WERI-Rb-1 (cell line): ENCODE measurements around the gene RNF166.

Experiments
- DNase-seq: peaks from one replicate; pipeline ENCODE4 v3.0.0-alpha.2; 2020
- H3K27ac ChIP-seq: fragments of 250-450 bp; sonication (Bioruptor Pico); 2 replicates; pipeline ENCODE4 v1.5.1; 2020; ENCODE audit warnings: mild to moderate bottlenecking, moderate library complexity
- H3K27me3 ChIP-seq: fragments of 250-450 bp; sonication (Bioruptor Pico); 2 replicates; pipeline ENCODE4 v1.5.1; 2021; ENCODE audit warnings: mild to moderate bottlenecking, low read depth, moderate library complexity; ENCODE audit not compliant: insufficient read depth, severe bottlenecking
- H3K36me3 ChIP-seq: fragments of 250-450 bp; sonication (Bioruptor Pico); 2 replicates; pipeline ENCODE4 v1.5.1; 2020; ENCODE audit warnings: mild to moderate bottlenecking, moderate library complexity
- H3K4me3 ChIP-seq: 2 replicates; pipeline ENCODE4 v1.5.1; 2011; ENCODE audit warnings: low read depth, mild to moderate bottlenecking, control low read depth, low read length
- H3K9me3 ChIP-seq: fragments of 250-450 bp; sonication (Bioruptor Pico); 2 replicates; pipeline ENCODE4 v1.5.1; 2021; ENCODE audit warnings: mild to moderate bottlenecking, moderate library complexity; ENCODE audit not compliant: severe bottlenecking
- TF ChIP-seq, protein P1 (sequence below): IDR thresholded peaks from 2 replicates; pipeline ENCODE4 v1.5.1; 2011; ENCODE audit warnings: low read depth, mild to moderate bottlenecking, control low read depth, inconsistent platforms, low read length

Gene RNF166

DNA sequence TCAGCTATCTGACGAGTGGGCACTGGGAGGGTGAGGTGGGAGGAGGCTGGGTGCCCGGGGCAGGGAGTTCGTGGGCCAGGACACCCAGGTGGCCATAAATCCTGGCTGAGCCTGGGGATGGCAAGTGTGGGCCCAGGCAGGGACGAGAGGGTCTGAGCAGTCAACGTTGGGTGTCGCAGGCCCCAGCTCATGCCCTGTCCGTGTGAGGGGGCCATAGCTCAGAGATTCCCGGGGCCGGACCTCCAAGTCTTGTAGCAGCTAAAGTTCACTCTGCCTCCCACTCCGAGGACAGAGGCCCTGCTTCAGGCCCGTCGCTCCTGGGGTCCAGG, 34.5 kb upstream of the RNF166 start:
- no peak overlapping the region for H3K4me3 ChIP-seq
- H3K27ac ChIP-seq: no peak overlapping the region
- H3K27me3 ChIP-seq: no peaks in the 10 kb centered on the region
- TF ChIP-seq, protein P1, sequence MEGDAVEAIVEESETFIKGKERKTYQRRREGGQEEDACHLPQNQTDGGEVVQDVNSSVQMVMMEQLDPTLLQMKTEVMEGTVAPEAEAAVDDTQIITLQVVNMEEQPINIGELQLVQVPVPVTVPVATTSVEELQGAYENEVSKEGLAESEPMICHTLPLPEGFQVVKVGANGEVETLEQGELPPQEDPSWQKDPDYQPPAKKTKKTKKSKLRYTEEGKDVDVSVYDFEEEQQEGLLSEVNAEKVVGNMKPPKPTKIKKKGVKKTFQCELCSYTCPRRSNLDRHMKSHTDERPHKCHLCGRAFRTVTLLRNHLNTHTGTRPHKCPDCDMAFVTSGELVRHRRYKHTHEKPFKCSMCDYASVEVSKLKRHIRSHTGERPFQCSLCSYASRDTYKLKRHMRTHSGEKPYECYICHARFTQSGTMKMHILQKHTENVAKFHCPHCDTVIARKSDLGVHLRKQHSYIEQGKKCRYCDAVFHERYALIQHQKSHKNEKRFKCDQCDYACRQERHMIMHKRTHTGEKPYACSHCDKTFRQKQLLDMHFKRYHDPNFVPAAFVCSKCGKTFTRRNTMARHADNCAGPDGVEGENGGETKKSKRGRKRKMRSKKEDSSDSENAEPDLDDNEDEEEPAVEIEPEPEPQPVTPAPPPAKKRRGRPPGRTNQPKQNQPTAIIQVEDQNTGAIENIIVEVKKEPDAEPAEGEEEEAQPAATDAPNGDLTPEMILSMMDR: no peak
- no peaks in the 10 kb centered on the region for H3K36me3 ChIP-seq
- H3K9me3 ChIP-seq: no peaks in the 10 kb centered on the region
- no peak for DNase-seq

DNA sequence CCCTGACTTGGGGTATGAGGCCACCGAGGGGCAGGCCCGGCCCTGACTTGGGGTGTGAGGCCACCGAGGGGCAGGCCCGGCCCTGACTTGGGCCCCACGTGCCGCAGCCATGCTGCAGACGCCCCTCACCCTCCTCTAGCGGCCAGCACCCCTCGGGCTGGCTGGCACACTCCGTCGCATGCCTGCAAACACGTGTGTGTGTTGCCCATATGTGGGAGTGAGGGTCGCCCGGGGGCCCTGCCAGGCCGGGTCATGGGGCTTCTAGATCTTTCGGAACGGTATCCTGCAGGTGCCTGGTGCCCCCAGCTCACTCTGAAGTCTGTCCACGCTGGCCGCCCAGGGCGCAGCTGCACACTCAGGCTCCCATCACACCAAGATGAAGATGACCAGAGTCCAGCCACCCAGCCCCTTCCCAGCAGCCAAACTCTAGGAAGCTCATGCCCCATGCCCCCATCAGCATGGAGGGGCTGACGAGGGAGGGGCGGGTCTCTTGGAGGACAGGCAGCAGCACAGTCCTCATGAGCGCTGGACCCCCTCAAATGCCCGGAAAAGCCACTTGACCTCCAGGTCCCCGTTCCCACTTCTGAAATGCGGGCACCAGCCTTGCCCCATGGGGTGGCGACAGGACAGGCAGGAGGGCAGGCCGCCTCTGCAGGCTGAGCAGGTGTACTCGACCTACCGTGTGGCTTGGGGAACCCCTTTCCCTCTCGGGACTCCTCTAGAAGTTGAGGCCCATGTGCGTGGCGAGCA, 33.9 kb upstream of the RNF166 start:
- Histone ChIP-seq H3K27me3 (no peaks in the 10 kb centered on the region), H3K9me3 (no peaks in the 10 kb centered on the region), H3K4me3 (no peak overlapping the region), H3K36me3 (no peaks in the 10 kb centered on the region), H3K27ac (no peak overlapping the region)
- TF ChIP-seq, protein P1: no peak
- DNase-seq: no peak

DNA sequence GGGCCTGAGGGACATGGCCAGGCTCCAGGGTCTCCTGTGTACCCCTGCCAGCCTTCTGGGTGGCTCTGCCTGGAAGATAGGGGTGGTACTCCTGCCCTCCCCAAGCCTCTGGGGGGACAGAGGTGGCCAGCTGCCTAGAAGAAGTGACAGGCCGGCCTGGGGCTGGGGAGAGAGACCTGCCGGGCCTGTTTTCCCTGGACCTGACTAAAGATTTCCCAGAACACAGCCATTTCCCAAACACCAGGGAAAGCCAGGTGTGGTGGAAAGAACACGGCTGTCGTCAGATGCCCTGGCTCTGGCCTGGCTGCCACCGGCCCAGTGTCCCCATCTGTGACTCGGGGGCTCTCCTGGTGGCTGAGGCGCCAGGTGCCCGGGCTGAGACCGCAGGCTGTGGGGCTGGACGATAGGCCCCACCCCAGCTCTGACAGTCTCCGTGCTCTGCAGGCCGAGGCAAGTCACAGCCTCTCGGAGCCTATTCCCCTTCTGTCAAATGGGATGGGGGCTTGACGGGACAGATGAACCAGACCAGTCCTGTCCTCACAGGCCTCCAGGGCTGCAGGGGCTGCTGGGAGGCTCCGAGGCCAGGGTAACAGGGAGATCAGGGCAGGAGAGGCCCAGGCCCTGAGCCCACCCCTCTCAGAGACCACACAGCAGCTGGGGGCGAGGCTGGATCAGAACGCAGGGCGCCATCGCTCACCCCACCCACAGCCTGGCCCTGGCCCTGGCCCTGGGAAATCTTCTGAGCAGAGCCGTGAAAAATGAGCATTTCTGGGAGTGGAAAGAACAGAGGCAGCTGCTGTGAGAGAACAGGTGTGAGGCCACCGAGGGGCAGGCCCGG, 33.1 kb upstream of the RNF166 start:
- TF ChIP-seq, protein P1: no peak
- Histone ChIP-seq H3K9me3 (no peaks in the 10 kb centered on the region), H3K4me3 (no peak overlapping the region), H3K27ac (no peak overlapping the region), H3K36me3 (no peaks in the 10 kb centered on the region), H3K27me3 (no peaks in the 10 kb centered on the region)
- no peak for DNase-seq

DNA sequence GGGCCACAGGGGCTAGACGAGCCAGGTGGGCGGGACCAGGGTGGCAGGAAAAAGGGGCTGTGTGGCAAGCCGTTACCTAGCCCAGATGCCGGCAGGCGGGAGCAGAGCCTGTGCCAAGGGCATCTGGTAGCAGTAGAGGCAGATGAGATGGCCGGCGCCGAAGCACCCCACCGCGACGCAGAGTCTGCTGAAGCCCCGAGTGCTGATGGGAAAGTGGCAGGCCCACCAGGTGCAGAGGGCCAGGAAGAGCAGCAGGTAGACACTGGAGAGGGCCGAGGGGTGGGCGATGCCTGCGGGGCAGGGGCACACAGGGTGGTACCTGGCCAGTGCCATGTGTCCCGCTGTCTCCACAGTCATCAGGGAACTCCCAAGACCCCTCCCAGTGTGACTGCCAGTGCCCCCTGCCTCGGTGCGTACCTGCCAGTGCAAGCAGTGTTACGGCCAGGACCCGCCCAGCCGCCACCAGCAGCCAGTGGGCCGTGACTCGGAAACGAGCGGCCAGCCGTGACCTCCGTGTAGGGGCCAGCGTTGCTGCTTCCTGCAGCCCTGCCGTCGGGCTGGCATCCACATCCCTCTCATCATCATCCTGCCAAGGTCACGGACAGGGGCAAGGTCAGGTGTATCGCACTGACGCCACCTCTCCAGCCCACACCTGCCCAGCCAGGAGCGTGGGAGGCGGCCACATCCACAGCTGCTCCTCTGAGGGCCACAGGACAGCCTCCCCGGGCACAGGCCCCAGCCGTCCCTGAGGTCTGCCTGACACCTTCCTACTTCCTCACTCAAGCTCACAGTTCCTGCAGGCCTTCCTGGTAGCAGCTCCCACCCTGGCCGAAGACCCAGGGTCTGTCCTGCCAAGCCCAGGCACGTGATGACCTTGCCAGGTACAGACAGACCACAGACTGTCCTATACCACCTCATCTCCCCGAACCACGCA, 32.2 kb upstream of the RNF166 start:
- H3K27me3 ChIP-seq: no peaks in the 10 kb centered on the region
- TF ChIP-seq, protein P1: no peak
- DNase-seq: no peak
- no peak overlapping the region for H3K27ac ChIP-seq
- no peaks in the 10 kb centered on the region for H3K9me3 ChIP-seq
- no peak overlapping the region for H3K4me3 ChIP-seq
- no peaks in the 10 kb centered on the region for H3K36me3 ChIP-seq

DNA sequence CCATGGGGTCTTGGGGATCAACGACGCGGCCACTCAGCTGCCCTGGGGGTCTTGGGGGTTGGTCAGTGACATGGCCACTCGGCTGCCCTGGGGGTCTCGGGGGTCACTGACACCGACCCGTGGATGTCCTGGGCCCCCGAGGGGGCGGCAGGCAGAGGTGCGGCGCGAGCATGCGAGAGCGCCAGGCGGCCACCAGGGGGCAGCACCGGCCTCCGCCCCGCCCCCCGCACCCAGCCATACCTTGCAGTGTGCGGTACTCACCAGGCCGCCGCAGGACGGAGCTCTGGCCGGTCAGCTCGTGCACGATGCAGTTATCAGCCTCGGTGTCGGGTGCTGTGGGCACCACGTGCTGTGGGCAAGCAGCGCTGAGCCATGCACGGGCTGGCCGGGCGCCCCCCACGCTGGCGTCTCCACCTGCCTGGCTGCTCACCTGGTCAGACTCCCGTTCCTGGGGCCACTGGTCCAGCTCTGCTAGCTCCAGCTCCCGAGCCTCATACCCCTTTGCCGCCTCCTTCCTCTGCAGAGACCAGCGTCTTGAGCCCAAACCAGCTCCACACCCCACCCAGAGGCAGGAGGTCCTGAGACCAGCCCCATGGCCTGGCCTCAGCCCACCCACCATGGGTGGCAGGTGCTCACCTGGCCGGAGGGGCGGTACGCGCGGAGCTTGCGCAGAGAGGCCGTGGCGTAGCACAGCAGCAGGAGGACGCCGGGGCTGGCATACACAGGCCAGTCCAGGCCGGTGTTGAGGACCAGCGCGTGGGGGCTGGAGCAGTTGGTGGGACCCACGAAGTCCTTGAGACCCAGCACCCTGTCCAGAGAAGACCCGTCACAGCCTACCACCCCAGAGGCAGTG, 31.3 kb upstream of the RNF166 start:
- Histone ChIP-seq H3K9me3 (no peaks in the 10 kb centered on the region), H3K27me3 (no peaks in the 10 kb centered on the region), H3K27ac (no peak overlapping the region), H3K36me3 (no peaks in the 10 kb centered on the region), H3K4me3 (no peak overlapping the region)
- TF ChIP-seq, protein P1: peak; percentile 77
- DNase-seq: peak; percentile 44
